ENCODE results near the gene RAB3GAP2. TPM values are rescaled to one million over a fixed set of nuclear protein-coding genes. Genes with fewer than 3 reads are reported as not detected.
"Not testable (repeated sequence)": the region's sequence is repeated elsewhere in the genome, so short reads cannot be mapped to it uniquely, and the experiment has no call there.

Gene RAB3GAP2
- total RNA-seq, 2 experiments from 2014 or later = 51.0 to 55.9 TPM

DNA sequence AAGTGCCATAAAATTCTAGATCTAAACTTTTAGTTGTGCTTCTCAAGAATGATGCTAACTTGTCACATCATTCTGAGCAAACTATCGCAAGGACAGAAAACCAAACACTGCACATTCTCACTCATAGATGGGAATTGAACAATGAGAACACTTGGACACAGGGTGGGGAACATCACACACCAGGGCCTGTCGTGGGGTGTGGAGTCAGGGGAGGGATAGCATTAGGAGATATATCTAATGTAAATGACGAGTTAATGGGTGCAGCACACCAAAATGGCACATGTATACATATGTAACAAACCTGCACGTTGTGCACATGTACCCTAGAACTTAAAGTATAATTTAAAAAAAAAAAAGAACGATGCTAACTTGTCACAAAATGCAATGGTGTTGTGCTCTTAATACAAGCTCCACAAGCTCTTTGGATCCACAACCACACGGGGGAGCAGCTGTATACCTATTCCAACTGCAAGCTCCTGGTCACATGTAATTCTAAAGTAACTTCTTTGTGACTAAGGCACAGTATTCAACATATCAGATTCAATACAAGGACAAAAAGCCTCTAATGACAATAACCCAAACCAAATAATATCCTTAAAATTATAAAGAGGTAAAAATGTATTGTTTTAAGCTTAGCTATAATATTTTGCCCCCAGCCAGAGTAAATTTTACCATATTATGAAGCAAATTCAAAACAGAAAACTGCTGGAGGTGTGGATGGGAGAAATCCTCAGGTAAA lies 53.7 kb downstream of the RAB3GAP2 start:
- H3K27me3 Mint-ChIP-seq, H3K9me3 Mint-ChIP-seq, H3K27ac Mint-ChIP-seq, H3K4me3 Mint-ChIP-seq: not testable (repeated sequence)
- peaks cover 13% of the 10 kb centered on the region for H3K36me3 Mint-ChIP-seq
- H3K4me1 Mint-ChIP-seq = peaks cover 37% of the 10 kb centered on the region
- peak; percentile 13 for DNase-seq

DNA sequence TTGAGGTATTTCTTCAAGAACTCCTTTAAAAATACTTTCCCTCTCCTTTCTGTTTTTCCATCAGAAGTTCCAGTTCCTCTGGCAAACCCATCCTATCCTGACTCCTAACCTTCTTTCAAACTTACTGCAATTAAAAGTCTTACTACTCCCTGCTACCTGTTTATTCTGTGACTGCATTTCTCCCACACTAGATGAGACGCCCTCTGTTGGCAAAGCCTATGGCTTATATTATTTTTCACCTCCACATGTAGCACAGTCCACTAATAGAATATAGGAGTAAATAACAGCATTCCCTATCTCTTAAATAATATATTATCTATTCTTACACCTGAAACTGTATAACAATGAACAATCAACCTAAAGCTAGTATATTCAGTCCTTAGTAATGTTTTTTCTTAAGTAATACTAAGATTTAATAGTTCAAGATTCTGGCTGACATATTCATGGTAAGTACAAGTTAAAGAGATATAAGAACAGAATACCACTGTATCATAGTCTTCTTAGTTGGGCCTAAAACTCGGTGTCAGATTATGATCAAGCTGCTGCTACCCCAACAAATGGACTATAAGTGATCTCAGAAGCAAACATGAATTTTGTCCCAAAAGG lies 54.8 kb downstream of the RAB3GAP2 start:
- H3K27ac Mint-ChIP-seq = no peak overlapping the region
- no peaks in the 10 kb centered on the region for H3K27me3 Mint-ChIP-seq
- DNase-seq = no peak
- H3K4me3 Mint-ChIP-seq = no peak overlapping the region
- H3K36me3 Mint-ChIP-seq = peaks cover 17% of the 10 kb centered on the region
- H3K9me3 Mint-ChIP-seq = peaks cover 1% of the 10 kb centered on the region
- H3K4me1 Mint-ChIP-seq = peaks cover 29% of the 10 kb centered on the region

DNA sequence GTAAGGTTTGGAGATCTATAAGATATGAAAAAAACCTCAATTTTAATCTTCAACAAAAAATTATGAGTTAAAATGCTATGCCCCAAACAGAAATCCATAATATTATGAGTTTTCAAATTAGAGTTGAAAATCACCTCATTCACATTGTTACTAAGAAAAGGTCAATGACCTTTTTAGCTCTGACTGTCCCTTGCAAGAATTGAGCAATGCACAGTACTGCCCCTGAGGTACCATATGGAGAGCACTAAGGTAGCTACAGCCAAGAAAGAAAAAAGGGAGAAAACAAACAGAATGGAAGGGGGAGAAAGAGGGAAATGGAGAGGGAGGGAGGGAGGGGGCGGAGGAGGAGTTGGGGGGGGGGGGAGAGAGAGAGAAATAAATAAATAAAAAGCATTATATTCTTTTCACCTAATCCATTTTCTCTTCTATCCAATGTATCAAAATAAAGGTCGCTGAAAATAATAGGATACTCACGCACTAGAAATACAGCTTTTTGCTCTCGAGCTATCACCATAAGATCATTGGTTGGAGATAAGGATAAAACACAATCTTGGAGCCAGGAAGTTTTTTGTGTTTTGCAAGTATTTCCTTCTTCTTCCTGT lies 58.8 kb downstream of the RAB3GAP2 start:
- peaks cover 10% of the 10 kb centered on the region for H3K4me1 Mint-ChIP-seq
- no peaks in the 10 kb centered on the region for H3K9me3 Mint-ChIP-seq
- no peak for DNase-seq
- no peak overlapping the region for H3K27ac Mint-ChIP-seq
- peaks cover 26% of the 10 kb centered on the region for H3K36me3 Mint-ChIP-seq
- H3K4me3 Mint-ChIP-seq = no peak overlapping the region
- H3K27me3 Mint-ChIP-seq = no peaks in the 10 kb centered on the region

DNA sequence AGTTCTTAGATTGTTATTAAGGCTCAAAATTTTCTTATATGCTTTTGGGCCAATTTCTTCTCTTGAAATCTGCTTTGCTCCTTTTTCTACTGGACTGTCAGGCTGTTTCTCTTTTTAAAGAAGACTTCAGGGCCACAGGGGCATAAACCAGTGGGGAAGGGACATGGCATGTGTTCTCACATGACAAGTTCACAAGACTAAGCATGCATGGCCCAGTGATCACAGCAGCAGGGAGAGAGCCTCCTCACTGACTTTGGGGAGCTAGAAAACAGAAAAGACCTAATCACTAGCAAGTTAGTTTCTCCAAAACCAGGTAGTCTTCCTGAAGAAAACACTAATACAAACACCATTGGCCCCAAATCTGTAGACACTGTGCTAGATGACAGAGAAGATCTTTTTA lies 64.8 kb downstream of the RAB3GAP2 start:
- no peak overlapping the region for H3K27ac Mint-ChIP-seq
- no peaks in the 10 kb centered on the region for H3K9me3 Mint-ChIP-seq
- no peak for DNase-seq
- no peak overlapping the region for H3K4me3 Mint-ChIP-seq
- no peaks in the 10 kb centered on the region for H3K27me3 Mint-ChIP-seq
- H3K36me3 Mint-ChIP-seq = peaks cover 52% of the 10 kb centered on the region
- no peaks in the 10 kb centered on the region for H3K4me1 Mint-ChIP-seq

DNA sequence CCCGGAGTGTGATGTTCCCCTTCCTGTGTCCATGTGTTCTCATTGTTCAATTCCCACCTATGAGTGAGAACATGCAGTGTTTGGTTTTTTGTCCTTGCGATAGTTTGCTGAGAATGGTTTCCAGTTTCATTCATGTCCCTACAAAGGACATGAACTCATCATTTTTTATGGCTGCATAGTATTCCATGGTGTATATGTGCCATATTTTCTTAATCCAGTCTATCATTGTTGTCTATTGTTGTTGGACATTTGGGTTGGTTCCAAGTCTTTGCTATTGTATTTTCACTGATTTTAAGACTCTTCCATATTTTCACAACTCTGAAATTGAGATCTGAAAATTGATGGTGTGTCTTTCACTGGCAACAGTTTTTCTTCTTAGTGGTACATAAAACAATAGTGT lies 67.5 kb downstream of the RAB3GAP2 start:
- H3K36me3 Mint-ChIP-seq = peaks cover 40% of the 10 kb centered on the region
- not testable (repeated sequence) for H3K4me1 Mint-ChIP-seq, H3K27ac Mint-ChIP-seq, H3K4me3 Mint-ChIP-seq, H3K9me3 Mint-ChIP-seq, DNase-seq, H3K27me3 Mint-ChIP-seq

DNA sequence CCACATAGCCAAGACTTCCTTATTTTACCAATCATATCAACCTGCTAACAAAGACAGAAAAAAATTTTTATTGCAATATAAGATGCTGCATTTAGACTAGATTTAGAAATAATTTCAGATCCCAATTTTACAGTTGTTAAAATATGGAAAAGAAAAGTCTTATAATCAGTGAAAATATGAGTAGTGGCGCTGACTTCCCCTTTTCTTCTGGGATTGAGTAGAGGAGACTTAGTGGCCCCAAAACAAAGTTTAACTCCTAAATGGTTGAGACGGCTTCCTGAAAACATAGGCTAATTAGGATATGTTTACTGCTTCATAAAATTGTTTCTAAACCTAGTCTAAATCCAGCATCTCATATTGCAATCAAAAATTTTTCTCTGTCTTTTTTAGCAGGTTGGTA lies 68.4 kb downstream of the RAB3GAP2 start:
- no peaks in the 10 kb centered on the region for H3K27me3 Mint-ChIP-seq
- no peak for DNase-seq
- no peak overlapping the region for H3K27ac Mint-ChIP-seq
- H3K4me1 Mint-ChIP-seq = no peaks in the 10 kb centered on the region
- no peaks in the 10 kb centered on the region for H3K9me3 Mint-ChIP-seq
- H3K4me3 Mint-ChIP-seq = no peak overlapping the region
- H3K36me3 Mint-ChIP-seq = peaks cover 32% of the 10 kb centered on the region

DNA sequence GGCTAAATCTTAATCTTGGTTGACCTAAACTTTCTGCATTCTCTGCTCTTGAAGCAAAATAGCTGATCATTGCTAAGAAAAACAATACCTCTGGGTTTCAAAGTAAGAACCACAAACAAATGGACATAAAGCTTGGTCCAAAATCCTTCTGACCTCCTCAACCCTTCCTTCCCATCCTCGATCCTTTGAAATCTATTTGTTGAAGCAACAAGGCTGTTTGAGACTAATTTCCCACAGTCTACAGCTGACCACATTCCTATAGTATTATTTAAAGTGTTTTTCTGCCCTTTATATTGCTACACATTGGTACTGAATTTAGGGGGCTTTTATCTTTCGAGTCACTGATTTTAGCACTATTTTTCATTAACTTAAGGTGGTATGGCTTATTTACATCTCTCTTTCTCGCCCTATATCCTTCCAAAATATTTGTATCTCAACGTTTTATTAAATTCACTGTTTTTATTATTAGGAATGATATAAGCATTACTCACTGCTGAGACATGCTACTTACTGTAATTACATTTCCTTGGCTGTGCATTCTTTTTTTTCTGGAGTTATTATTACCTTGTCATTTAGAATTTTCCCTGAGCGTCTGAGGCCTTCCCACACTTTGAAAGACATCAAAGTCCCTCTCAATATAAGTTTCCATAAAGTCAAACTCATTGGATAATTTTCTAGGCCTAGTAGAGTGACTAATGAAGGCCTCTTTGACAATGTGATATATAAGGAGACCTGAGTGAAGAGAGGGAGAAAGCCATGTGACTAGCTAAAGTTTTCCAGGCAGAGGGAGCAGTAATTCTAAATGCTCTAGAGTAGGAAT lies 73.9 kb downstream of the RAB3GAP2 start:
- no peak overlapping the region for H3K27ac Mint-ChIP-seq
- peaks cover 1% of the 10 kb centered on the region for H3K36me3 Mint-ChIP-seq
- H3K9me3 Mint-ChIP-seq = no peaks in the 10 kb centered on the region
- H3K4me3 Mint-ChIP-seq = no peak overlapping the region
- H3K27me3 Mint-ChIP-seq = no peaks in the 10 kb centered on the region
- H3K4me1 Mint-ChIP-seq = no peaks in the 10 kb centered on the region
- no peak for DNase-seq

DNA sequence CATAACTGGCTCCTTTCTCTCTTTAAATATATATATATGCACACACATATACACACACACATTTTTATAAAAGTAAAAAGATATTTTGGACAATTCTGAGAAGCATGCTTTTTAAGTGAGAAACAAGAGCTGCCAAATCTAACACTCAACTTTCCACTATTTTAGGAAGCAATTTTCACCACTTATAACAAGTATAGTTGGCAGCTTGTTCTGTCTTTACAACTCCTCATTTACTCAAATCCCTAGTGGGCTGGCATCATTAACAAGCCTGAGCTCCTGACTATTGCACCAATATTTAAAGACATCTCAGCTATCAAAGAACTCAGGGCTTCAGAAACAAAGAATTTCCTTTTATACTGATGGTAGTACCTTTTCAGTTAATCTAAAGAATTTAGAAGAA lies 76.6 kb downstream of the RAB3GAP2 start:
- H3K4me3 Mint-ChIP-seq = no peak overlapping the region
- H3K36me3 Mint-ChIP-seq = peaks cover 6% of the 10 kb centered on the region
- no peaks in the 10 kb centered on the region for H3K4me1 Mint-ChIP-seq
- no peaks in the 10 kb centered on the region for H3K27me3 Mint-ChIP-seq
- no peak overlapping the region for H3K27ac Mint-ChIP-seq
- no peaks in the 10 kb centered on the region for H3K9me3 Mint-ChIP-seq
- DNase-seq = no peak

DNA sequence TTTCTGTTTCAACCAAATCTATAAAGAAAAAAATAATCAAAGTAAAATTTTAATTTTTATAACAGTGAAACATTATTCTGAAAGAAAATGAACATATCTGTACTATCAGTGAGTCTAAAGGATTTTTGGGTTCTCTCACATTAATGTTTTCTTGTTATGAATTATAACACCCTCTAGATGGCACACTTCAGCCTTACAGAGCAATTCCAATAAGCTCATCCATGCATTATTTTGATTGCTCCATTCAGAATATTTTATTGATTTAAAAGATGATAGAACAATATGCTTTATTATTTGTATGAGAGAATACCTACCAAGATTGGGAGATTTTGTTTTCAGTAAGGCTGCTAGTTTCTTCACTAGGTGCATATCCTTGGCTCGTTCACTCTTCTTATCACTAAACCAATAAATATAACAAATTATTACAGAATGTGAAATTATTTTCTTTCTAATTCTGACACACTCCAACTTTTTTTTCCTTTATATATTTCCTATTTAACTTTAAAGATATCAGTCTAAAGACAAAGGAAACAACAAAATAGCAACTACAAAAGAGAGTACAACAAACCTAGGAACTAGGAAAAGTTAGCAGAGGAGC lies 82.4 kb downstream of the RAB3GAP2 start:
- Mint-ChIP-seq H3K9me3 (no peaks in the 10 kb centered on the region), H3K4me1 (no peaks in the 10 kb centered on the region), H3K27me3 (no peaks in the 10 kb centered on the region), H3K36me3 (peaks cover 5% of the 10 kb centered on the region), H3K27ac (no peak overlapping the region), H3K4me3 (no peak overlapping the region)
- no peak for DNase-seq

DNA sequence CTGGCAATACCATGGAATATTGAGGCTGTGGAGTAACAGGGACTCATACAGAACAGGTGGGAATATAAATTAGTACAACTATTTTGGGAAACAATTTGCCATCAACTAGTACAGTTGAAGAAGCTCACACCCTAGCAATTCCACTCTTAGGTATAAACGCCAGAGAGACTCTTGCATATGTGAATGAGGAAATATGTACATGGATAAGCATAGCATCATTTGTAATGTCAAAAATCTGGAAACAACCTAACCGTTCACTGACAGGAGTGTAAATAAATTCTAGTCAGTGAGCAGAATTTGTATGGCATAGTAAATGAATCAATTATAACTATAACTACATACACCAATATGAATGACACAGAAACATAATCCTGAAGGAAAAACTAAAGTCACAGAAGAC lies 83.7 kb downstream of the RAB3GAP2 start:
- H3K27ac Mint-ChIP-seq = no peak overlapping the region
- no peaks in the 10 kb centered on the region for H3K4me1 Mint-ChIP-seq
- no peak for DNase-seq
- H3K27me3 Mint-ChIP-seq = no peaks in the 10 kb centered on the region
- no peak overlapping the region for H3K4me3 Mint-ChIP-seq
- peaks cover 5% of the 10 kb centered on the region for H3K36me3 Mint-ChIP-seq
- no peaks in the 10 kb centered on the region for H3K9me3 Mint-ChIP-seq

DNA sequence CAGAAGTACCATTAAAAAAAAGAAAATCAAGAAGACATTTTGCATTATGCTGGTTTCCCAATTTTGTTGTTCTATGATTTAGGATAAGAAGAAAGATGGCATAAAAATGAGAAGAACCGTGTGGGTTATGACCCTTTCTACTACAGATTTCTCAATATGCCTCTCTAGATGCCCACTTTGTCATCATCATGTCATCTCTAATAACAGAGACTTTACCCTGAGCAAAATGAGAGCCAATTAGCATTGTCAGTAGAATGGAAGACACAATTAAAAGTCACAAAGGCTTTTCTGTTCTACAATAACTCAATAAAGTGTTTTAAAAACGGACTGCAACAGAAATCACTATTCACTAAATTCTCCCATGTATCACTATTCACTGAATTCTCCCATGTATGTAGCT lies 85.5 kb downstream of the RAB3GAP2 start:
- peaks cover 7% of the 10 kb centered on the region for H3K36me3 Mint-ChIP-seq
- no peaks in the 10 kb centered on the region for H3K4me1 Mint-ChIP-seq
- no peaks in the 10 kb centered on the region for H3K27me3 Mint-ChIP-seq
- H3K27ac Mint-ChIP-seq = no peak overlapping the region
- no peak overlapping the region for H3K4me3 Mint-ChIP-seq
- no peaks in the 10 kb centered on the region for H3K9me3 Mint-ChIP-seq
- no peak for DNase-seq

DNA sequence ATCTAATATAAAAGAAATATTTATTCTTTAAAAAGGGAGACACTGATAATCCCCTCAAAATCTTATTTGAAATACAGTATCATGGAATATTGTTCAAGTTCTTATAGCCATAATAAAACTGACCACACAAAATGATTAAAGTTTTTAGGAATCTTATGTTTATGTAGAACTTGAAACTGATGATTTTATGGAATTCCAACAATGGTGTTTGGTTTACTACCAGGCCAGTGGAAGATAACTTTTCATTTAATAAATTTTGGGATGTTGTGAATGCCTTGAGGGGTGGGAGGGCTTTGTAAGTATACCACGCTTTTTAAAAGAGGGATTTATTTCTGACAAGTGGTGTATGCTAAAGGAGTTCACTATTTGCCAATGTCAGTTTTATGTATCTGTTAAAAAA lies 87.7 kb downstream of the RAB3GAP2 start:
- Mint-ChIP-seq H3K27ac (no peak overlapping the region), H3K36me3 (peaks cover 22% of the 10 kb centered on the region), H3K4me3 (no peak overlapping the region), H3K9me3 (no peaks in the 10 kb centered on the region), H3K4me1 (no peaks in the 10 kb centered on the region), H3K27me3 (no peaks in the 10 kb centered on the region)
- no peak for DNase-seq

DNA sequence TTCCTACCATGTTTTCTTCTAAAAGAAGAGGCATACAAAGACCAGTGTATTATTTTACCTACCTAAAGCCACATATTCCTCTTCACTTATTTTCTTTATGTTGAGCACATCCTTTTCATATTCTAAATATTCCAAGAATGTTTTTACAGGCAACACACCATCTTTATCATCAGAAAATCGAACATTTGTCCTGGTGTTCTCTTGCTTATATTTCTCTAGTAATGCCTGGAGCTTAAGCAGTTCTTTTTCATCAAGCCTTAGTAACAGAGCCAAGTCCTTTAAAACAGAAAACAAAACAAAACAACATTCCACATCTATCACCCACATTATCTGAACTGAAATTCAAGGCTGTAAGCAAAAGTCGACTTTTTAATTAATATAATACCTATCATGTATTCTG lies 89.6 kb downstream of the RAB3GAP2 start:
- H3K9me3 Mint-ChIP-seq = no peaks in the 10 kb centered on the region
- H3K36me3 Mint-ChIP-seq = peaks cover 35% of the 10 kb centered on the region
- DNase-seq = no peak
- H3K4me3 Mint-ChIP-seq = no peak overlapping the region
- no peak overlapping the region for H3K27ac Mint-ChIP-seq
- no peaks in the 10 kb centered on the region for H3K4me1 Mint-ChIP-seq
- H3K27me3 Mint-ChIP-seq = no peaks in the 10 kb centered on the region

DNA sequence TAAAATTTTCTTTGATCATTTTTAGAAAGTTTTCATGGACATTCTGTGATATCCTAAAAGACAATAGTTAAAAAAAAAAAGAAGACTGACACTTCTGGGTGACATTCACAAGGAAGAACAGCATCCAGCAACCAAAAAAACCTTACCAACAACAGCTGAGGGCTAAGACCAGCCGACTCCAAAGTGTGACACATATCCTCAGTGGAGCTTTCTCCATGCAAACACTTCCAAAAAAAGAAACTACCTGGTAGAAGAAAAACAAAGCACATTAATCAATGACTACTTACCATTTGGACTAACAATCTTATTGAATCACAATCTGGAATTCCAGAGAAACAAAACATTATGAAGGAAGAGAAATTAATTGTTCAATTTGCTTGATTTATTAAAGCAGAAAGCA lies 90.1 kb downstream of the RAB3GAP2 start:
- H3K9me3 Mint-ChIP-seq = no peaks in the 10 kb centered on the region
- no peak overlapping the region for H3K4me3 Mint-ChIP-seq
- peaks cover 40% of the 10 kb centered on the region for H3K36me3 Mint-ChIP-seq
- H3K27me3 Mint-ChIP-seq = no peaks in the 10 kb centered on the region
- DNase-seq = no peak
- H3K4me1 Mint-ChIP-seq = no peaks in the 10 kb centered on the region
- no peak overlapping the region for H3K27ac Mint-ChIP-seq

DNA sequence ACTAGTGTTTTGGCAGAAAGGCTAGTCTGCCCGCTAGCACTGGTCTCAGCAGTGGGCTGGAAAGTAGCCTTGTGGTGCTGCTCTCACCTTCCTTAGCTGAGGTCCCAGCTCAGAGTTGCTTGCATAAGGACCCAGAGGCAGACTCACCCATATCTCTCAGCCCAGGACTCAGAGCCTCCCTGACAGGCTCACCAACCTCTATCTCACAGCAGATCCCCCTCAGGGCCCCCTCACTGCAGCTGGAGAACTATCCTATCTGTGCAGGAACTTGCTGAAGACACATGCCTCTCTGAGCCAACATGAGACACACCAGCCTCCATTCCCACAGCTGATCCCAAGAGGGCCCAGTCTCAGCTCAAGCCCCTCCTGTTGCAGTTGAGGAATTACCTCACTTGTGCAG lies 95.7 kb downstream of the RAB3GAP2 start:
- DNase-seq = no peak
- Mint-ChIP-seq H3K4me1 (peaks cover 2% of the 10 kb centered on the region), H3K27ac (no peak overlapping the region), H3K36me3 (peaks cover 50% of the 10 kb centered on the region), H3K4me3 (no peak overlapping the region), H3K27me3 (no peaks in the 10 kb centered on the region), H3K9me3 (no peaks in the 10 kb centered on the region)
